AG04450 (cell line): ENCODE measurements around the gene RAB33B. TPM values are rescaled to one million over a fixed set of nuclear protein-coding genes. Genes with fewer than 3 reads are reported as not detected.

ENCODE experiments used
- CTCF ChIA-PET: fragments of 300-600, 350-600 bp; formaldehyde crosslinking; extraction: SDS; loops from one replicate; lab custom pipeline; 2022; ENCODE audit warnings: antibody characterized with exemption, inconsistent platforms; lab: Charles Lee
- POLR2A ChIA-PET: fragments of 350-600 bp; formaldehyde crosslinking; extraction: SDS; loops from one replicate; lab custom pipeline; 2021; ENCODE audit warnings: antibody characterized with exemption, inconsistent platforms; lab: Yijun Ruan, JAX
- DNase-seq: peaks from one replicate; pipeline ENCODE4 v3.0.0-alpha.2; 2011; ENCODE audit warnings: low read depth, low spot score
- H3K27ac ChIP-seq: one replicate; pipeline ENCODE4 v1.5.1; 2012; ENCODE audit warnings: low read depth, low read length, control low read depth
- H3K27me3 ChIP-seq: one replicate; pipeline ENCODE4 v1.6.0; 2012; ENCODE audit warnings: low read length; ENCODE audit not compliant: control insufficient read depth, insufficient read depth
- H3K4me3 ChIP-seq: 2 replicates; pipeline ENCODE4 v1.5.1; 2011; ENCODE audit warnings: mild to moderate bottlenecking, low read depth, low read length, control low read depth
- H3K9me3 ChIP-seq: 2 replicates; pipeline ENCODE4 v1.5.1; 2012; ENCODE audit warnings: low read length; ENCODE audit not compliant: control insufficient read depth, insufficient read depth
- CTCF ChIP-seq: IDR thresholded peaks from 2 replicates; pipeline ENCODE4 v1.5.1; 2011; ENCODE audit warnings: low read depth, low read length, control low read depth, inconsistent platforms
- polyA plus RNA-seq: library from polyadenylated mRNA; depleted of rRNA; stranded (reverse); fragments of >200 nt; gene quantifications from 2 replicates; pipeline ENCODE4 v1.2.3, GENCODE V29; 2011

RAB33B gene
- polyA plus RNA-seq, 1 experiment: 7.8 TPM

GRCh38 chr4:139499186-139499585 is 45.3 kb downstream of the RAB33B start:
- no peak for DNase-seq
- Histone ChIP-seq H3K4me3 (no peak overlapping the region), H3K27me3 (no peaks in the 10 kb centered on the region), H3K27ac (no peak overlapping the region), H3K9me3 (no peaks in the 10 kb centered on the region)
- ChIA-PET CTCF (interaction anchor here (1.1 to 3.1 kb wide), 3 partner anchors 11 to 153 kb away, joined by 4 to 18 read pairs (median 5); no protein-coding TSS in a partner anchor), POLR2A (no interaction called here)
- no peak for TF ChIP-seq CTCF

- no peak for DNase-seq
- POLR2A ChIA-PET: interaction anchor here (0.7 kb wide), 1 partner anchor 59 kb away, joined by 5 read pairs; no protein-coding TSS in a partner anchor
Observed at GRCh38 chr4:139501117-139501516, 47.2 kb downstream of the RAB33B start.

GRCh38 chr4:139501527-139501926 is 47.6 kb downstream of the RAB33B start:
- no peak overlapping the region for H3K27ac ChIP-seq
- H3K27me3 ChIP-seq: no peaks in the 10 kb centered on the region
- DNase-seq: no peak
- TF ChIP-seq CTCF: no peak
- no peaks in the 10 kb centered on the region for H3K9me3 ChIP-seq
- ChIA-PET POLR2A (interaction anchor here (0.7 to 1.8 kb wide), 2 partner anchors 48 to 59 kb away, joined by 4 to 5 read pairs; partner anchors contain the start of gene RAB33B), CTCF (interaction anchor here (0.9 to 1.4 kb wide), 3 partner anchors 13 to 155 kb away, joined by 3 to 4 read pairs (median 3); no protein-coding TSS in a partner anchor)
- no peak overlapping the region for H3K4me3 ChIP-seq

More at GRCh38 chr4:139501117-139501516, 47.2 kb downstream of the RAB33B start:
- Histone ChIP-seq H3K27ac (no peak overlapping the region), H3K27me3 (no peaks in the 10 kb centered on the region), H3K9me3 (no peaks in the 10 kb centered on the region), H3K4me3 (no peak overlapping the region)
- TF ChIP-seq CTCF: no peak
- CTCF ChIA-PET: interaction anchor here (0.9 to 1.4 kb wide), 3 partner anchors 14 to 156 kb away, joined by 3 to 4 read pairs (median 3); no protein-coding TSS in a partner anchor

- no peaks in the 10 kb centered on the region for H3K9me3 ChIP-seq
- no peaks in the 10 kb centered on the region for H3K27me3 ChIP-seq
- TF ChIP-seq CTCF: no peak
- POLR2A ChIA-PET: interaction anchor here (1.8 kb wide), 1 partner anchor 49 kb away, joined by 4 read pairs; the partner anchor contains the start of gene RAB33B
- H3K27ac ChIP-seq: no peak overlapping the region
- no peak for DNase-seq
- CTCF ChIA-PET: interaction anchor here (0.9 to 1.0 kb wide), 2 partner anchors 150 to 154 kb away, joined by 3 to 4 read pairs; no protein-coding TSS in a partner anchor
- no peak overlapping the region for H3K4me3 ChIP-seq
Observed at GRCh38 chr4:139501927-139502899, 48.3 kb downstream of the RAB33B start.
